CD14-positive monocyte (primary cell): ENCODE measurements around the gene ITGAX. TPM values are rescaled to one million over a fixed set of nuclear protein-coding genes. Genes with fewer than 3 reads are reported as not detected.

ENCODE experiments used
- DNase-seq, 3 donors: peaks; one replicate each; pipeline ENCODE4 v3.0.0-alpha.2; 2011 to 2022
- H2AFZ ChIP-seq: 2 replicates; pipeline ENCODE4 v1.6.0; 2012; ENCODE audit warnings: mild to moderate bottlenecking, low read depth, low read length, inconsistent platforms; ENCODE audit not compliant: insufficient read depth, poor library complexity, severe bottlenecking
- H3K27ac ChIP-seq, 2 donors: 1 replicate in 1 of 2; 2 replicates in 1 of 2; pipeline ENCODE4 v1.5.1; 2012 to 2013; ENCODE audit warnings: low read length in 2 of 2, control low read depth in 1 of 2, inconsistent platforms in 1 of 2, low read depth in 1 of 2, mild to moderate bottlenecking in 1 of 2
- H3K27me3 ChIP-seq, 2 donors: one replicate each; pipeline versions ENCODE4 v1.6.0 to v1.6.1; 2011 to 2013; ENCODE audit warnings: low read length in 2 of 2; ENCODE audit not compliant: control insufficient read depth in 2 of 2, insufficient read depth in 2 of 2
- H3K36me3 ChIP-seq, 2 donors: replicated peaks in 1 of 2; 1 replicate in 1 of 2; 2 replicates in 1 of 2; pipeline versions ENCODE4 v1.5.1 to v1.6.1; 2012 to 2013; ENCODE audit warnings: low read length in 2 of 2, control low read depth in 1 of 2, inconsistent platforms in 1 of 2, mild to moderate bottlenecking in 1 of 2; ENCODE audit not compliant: insufficient read depth in 2 of 2, control insufficient read depth in 1 of 2
- H3K4me1 ChIP-seq, 2 donors: 1 replicate in 1 of 2; 2 replicates in 1 of 2; pipeline versions ENCODE4 v1.5.1 to v1.6.1; 2012 to 2013; ENCODE audit warnings: low read length in 2 of 2, control low read depth in 1 of 2, inconsistent platforms in 1 of 2, mild to moderate bottlenecking in 1 of 2, moderate library complexity in 1 of 2; ENCODE audit not compliant: insufficient read depth in 2 of 2, control insufficient read depth in 1 of 2
- H3K4me2 ChIP-seq: replicated peaks from 2 replicates; pipeline ENCODE3; 2012; ENCODE audit warnings: low read length, moderate library complexity, mild to moderate bottlenecking; ENCODE audit not compliant: poor library complexity, severe bottlenecking; ENCODE audit errors: extremely low read depth
- H3K4me3 ChIP-seq, 3 experiments: fragments of 200-600 bp in 1 of 3; sonication (generic) in 1 of 3; replicated peaks in 1 of 3; 1 replicate in 2 of 3; 2 replicates in 1 of 3; pipeline ENCODE4 v1.5.1; 2011 to 2013; ENCODE audit warnings: low read length in 3 of 3, mild to moderate bottlenecking in 3 of 3, control low read depth in 2 of 3, low read depth in 2 of 3, inconsistent platforms in 1 of 3, moderate library complexity in 1 of 3
- H3K79me2 ChIP-seq: 2 replicates; pipeline ENCODE4 v1.6.0; 2012; ENCODE audit warnings: mild to moderate bottlenecking, control low read depth, inconsistent platforms, low read length, moderate library complexity; ENCODE audit not compliant: insufficient read depth
- H3K9ac ChIP-seq: 2 replicates; pipeline ENCODE4 v1.6.0; 2017; ENCODE audit warnings: low read length, mild to moderate bottlenecking; ENCODE audit not compliant: insufficient read depth, poor library complexity, severe bottlenecking
- H3K9me3 ChIP-seq, 2 donors: replicated peaks in 1 of 2; 1 replicate in 1 of 2; 2 replicates in 1 of 2; pipeline versions ENCODE4 v1.5.1 to v1.6.1; 2012 to 2013; ENCODE audit warnings: low read length in 2 of 2, control low read depth in 1 of 2; ENCODE audit not compliant: control insufficient read depth in 1 of 2, insufficient read depth in 1 of 2
- H4K20me1 ChIP-seq: 2 replicates; pipeline ENCODE4 v1.6.0; 2012; ENCODE audit warnings: mild to moderate bottlenecking, low read length, control low read depth, moderate library complexity; ENCODE audit not compliant: insufficient read depth
- H3K27ac Mint-ChIP-seq, 7 donors: one replicate each; pipeline ENCODE4 v1.8.0; 2020; ENCODE audit warnings: mild to moderate bottlenecking in 7 of 7, mixed read lengths in 7 of 7, moderate library complexity in 6 of 7, inconsistent platforms in 2 of 7
- H3K27me3 Mint-ChIP-seq, 3 donors: one replicate each; pipeline ENCODE4 v1.8.0; 2021 to 2022; ENCODE audit warnings: low read depth in 3 of 3, mild to moderate bottlenecking in 3 of 3, mixed read lengths in 3 of 3, moderate library complexity in 3 of 3, inconsistent platforms in 1 of 3
- H3K36me3 Mint-ChIP-seq, 2 donors: one replicate each; pipeline ENCODE4 v1.8.0; 2020; ENCODE audit warnings: mixed read lengths in 2 of 2, inconsistent platforms in 1 of 2, mild to moderate bottlenecking in 1 of 2
- H3K4me1 Mint-ChIP-seq: one replicate; pipeline ENCODE4 v1.8.0; 2020; ENCODE audit warnings: mild to moderate bottlenecking, mixed read lengths
- H3K4me3 Mint-ChIP-seq, 2 donors: one replicate each; pipeline ENCODE4 v1.8.0; 2020; ENCODE audit warnings: mild to moderate bottlenecking in 2 of 2, mixed read lengths in 2 of 2, moderate library complexity in 1 of 2
- H3K9me3 Mint-ChIP-seq, 7 donors: one replicate each; pipeline ENCODE4 v1.8.0; 2020 to 2022; ENCODE audit warnings: mixed read lengths in 7 of 7, mild to moderate bottlenecking in 6 of 7, moderate library complexity in 6 of 7, inconsistent platforms in 2 of 7
- WGBS: methylation state at CpG from one replicate; pipeline ENCODE4 v1.1.5; 2013; ENCODE audit warnings: missing lambda C conversion rate; ENCODE audit not compliant: insufficient coverage; 5-methylcytosine and 5-hydroxymethylcytosine counted together
- intact Hi-C, 2 donors: fragments of 100-400 bp; cut with micrococcal nuclease; formaldehyde crosslinking; loops; one replicate each; pipeline versions ENCODE4 v1.15.0 to v1.15.1; 2023
- polyA plus RNA-seq, 3 donors: library from polyadenylated mRNA; depleted of rRNA in 1 of 3; unstranded in 2 of 3; stranded (reverse) in 1 of 3; fragments of 300-500 nt in 2 of 3; fragments of >200 nt in 1 of 3; fragmentation: Illumina TruSeq in 2 of 3; gene quantifications; 1 replicate in 2 of 3; 2 replicates in 1 of 3; pipeline ENCODE4 v1.2.3, GENCODE V29; 2012 to 2021
- TF ChIP-seq, protein P1 (sequence below): fragments of 200-600 bp; IDR thresholded peaks from one replicate; pipeline ENCODE4 v1.8.0; 2022; ENCODE audit warnings: antibody characterized with exemption, mild to moderate bottlenecking

ITGAX gene
- polyA plus RNA-seq, 3 donors: 40.7 to 710 (median 71.3) TPM

DNA sequence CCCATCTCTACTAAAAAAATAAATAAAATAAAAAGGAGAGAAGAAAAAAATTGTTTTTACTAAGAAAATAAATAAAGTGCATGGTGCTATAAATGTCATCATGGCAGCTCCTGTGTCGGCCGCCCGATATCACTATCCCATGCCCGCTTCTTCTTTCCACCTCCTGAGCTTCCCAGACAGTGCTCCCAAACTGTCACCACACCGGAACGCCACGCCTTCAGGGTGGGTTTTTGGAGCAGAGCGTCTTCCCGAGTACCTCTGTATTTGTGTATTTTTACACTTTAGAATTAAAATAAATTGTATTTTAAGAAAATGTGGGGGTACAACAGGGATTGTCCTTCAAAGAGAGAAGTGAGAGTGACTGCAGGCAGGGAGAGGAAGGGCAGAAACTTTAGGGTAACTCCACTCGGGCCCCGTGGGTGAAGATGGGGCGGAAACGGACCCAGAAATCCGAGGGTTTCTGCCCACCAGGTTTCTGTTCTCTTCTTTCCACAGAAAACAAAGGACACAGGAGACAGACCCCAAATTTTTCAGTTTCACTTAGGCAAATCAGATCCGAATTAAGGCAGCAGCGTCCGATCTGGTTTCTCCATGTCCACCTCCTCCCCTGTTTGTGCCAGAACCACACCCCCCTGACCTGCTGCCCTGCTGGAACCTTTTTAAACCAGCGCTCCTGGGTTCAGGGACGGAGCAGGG, 3.6 kb upstream of the ITGAX start:
- peak; percentile 70 to 80 (median 73) for DNase-seq
- TF ChIP-seq, protein P1, sequence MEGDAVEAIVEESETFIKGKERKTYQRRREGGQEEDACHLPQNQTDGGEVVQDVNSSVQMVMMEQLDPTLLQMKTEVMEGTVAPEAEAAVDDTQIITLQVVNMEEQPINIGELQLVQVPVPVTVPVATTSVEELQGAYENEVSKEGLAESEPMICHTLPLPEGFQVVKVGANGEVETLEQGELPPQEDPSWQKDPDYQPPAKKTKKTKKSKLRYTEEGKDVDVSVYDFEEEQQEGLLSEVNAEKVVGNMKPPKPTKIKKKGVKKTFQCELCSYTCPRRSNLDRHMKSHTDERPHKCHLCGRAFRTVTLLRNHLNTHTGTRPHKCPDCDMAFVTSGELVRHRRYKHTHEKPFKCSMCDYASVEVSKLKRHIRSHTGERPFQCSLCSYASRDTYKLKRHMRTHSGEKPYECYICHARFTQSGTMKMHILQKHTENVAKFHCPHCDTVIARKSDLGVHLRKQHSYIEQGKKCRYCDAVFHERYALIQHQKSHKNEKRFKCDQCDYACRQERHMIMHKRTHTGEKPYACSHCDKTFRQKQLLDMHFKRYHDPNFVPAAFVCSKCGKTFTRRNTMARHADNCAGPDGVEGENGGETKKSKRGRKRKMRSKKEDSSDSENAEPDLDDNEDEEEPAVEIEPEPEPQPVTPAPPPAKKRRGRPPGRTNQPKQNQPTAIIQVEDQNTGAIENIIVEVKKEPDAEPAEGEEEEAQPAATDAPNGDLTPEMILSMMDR: no peak
- H3K27me3 ChIP-seq: no peaks in the 10 kb centered on the region
- peaks cover 92 to 99% of the 10 kb centered on the region in 2 donors for H3K4me1 ChIP-seq
- peak overlapping the region; percentile 64 for H3K4me2 ChIP-seq
- intact Hi-C loops: loop anchor here (5.0 kb wide), 4 partner anchors 49 to 521 kb away; partner anchors contain the start of genes ARMC5 (in 1 of the 2), KAT8 (in 1 of the 2) and ZNF267 (in 1 of the 2)
- WGBS: 7% methylated on average over 3 of the region's 19 CpGs
- H3K9me3 ChIP-seq: no peaks in the 10 kb centered on the region
- Mint-ChIP-seq H3K9me3 (peaks cover 0 to 6% (median 1%) of the 10 kb centered on the region in 7 donors), H3K27ac (peak overlapping the region; percentile 100), H3K36me3 (peaks cover 28 to 29% of the 10 kb centered on the region in 2 donors), H3K4me3 (peak overlapping the region; percentile 75 to 90), H3K27me3 (peaks cover 0 to 12% (median 1%) of the 10 kb centered on the region in 3 donors), H3K4me1 (peaks cover 84% of the 10 kb centered on the region)
- H3K4me3 ChIP-seq: peak overlapping the region; percentile 3 to 49 (median 30)
- peak overlapping the region; percentile 89 for H3K9ac ChIP-seq
- H3K36me3 ChIP-seq: peaks cover 0 to 2% of the 10 kb centered on the region in 2 donors
- H2AFZ ChIP-seq: no peak overlapping the region
- H3K27ac ChIP-seq: peak overlapping the region; percentile 99
- peaks cover 21% of the 10 kb centered on the region for H3K79me2 ChIP-seq
- peaks cover 14% of the 10 kb centered on the region for H4K20me1 ChIP-seq

DNA sequence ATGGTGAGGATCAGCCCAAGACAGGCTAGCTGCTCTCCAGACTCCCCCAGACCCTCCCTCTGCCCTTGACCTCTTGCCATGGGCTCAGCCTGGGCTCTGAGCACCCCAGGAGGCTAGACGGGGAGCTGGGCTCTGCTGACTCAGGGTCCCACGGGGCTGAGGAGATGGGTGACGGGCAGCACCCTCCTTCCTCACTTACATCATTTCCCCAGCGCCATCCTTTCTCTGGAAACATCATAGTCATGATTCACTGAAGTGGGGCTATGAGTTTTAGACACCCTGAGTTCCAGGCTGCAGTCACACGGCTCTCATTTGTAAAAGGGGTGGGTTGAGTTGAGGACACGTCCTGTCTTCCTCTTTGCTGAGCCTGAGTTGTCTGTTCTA, 3.0 kb upstream of the ITGAX start:
- H3K4me1 Mint-ChIP-seq: peaks cover 83% of the 10 kb centered on the region
- 0% methylated on average over 2 of the region's 6 CpGs for WGBS
- TF ChIP-seq, protein P1: no peak
- Histone ChIP-seq H3K27me3 (no peaks in the 10 kb centered on the region), H3K9me3 (no peaks in the 10 kb centered on the region), H3K4me3 (peak overlapping the region; percentile 3 to 49 (median 30)), H4K20me1 (peaks cover 20% of the 10 kb centered on the region), H3K9ac (peak overlapping the region; percentile 89), H3K27ac (peak overlapping the region; percentile 99), H3K4me2 (peak overlapping the region; percentile 64), H3K36me3 (peaks cover 0 to 2% of the 10 kb centered on the region in 2 donors), H3K79me2 (peaks cover 26% of the 10 kb centered on the region), H2AFZ (no peak overlapping the region), H3K4me1 (peaks cover 97 to 99% of the 10 kb centered on the region in 2 donors)
- DNase-seq: peak; percentile 97 to 98 (median 97)
- intact Hi-C loops: loop anchor here (2.0 to 5.0 kb wide), 6 partner anchors 15 to 523 kb away; partner anchors contain the start of genes ARMC5 (in 1 of the 2), KAT8 (in 1 of the 2) and ZNF267 (in 1 of the 2)
- peaks cover 0 to 4% (median 1%) of the 10 kb centered on the region in 7 donors for H3K9me3 Mint-ChIP-seq
- H3K27ac Mint-ChIP-seq: peak overlapping the region; percentile 100
- peak overlapping the region; percentile 75 to 90 for H3K4me3 Mint-ChIP-seq
- peaks cover 0 to 15% (median 1%) of the 10 kb centered on the region in 3 donors for H3K27me3 Mint-ChIP-seq
- H3K36me3 Mint-ChIP-seq: peaks cover 31 to 33% of the 10 kb centered on the region in 2 donors
